C4-2B (cell line): ENCODE data around the gene DLG2.

ENCODE experiments used
- CTCF ChIP-seq: fragments of 450-650 bp; conservative IDR thresholded peaks from 2 replicates; pipeline ENCODE4 v1.5.1; 2017; ENCODE audit warnings: mild to moderate bottlenecking
- ZFX ChIP-seq: fragments of 450-650 bp; IDR thresholded peaks from 2 replicates; pipeline ENCODE4 v1.6.1; 2017

- TF ChIP-seq CTCF (no peak), ZFX (no peak)
Measured at GRCh38 chr11:84819537-84819936, 807.6 kb downstream of the DLG2 start.
